Kidney tubule cell (primary cell): ENCODE measurements around the gene ZEB1.
"Not testable (repeated sequence)": the region's sequence is repeated elsewhere in the genome, so short reads cannot be mapped to it uniquely, and the experiment has no call there.

Experiments used
- DNase-seq: peaks from one replicate; pipeline ENCODE4 v3.0.0-alpha.2; 2018; ENCODE audit warnings: low spot score

The ZEB1 gene

DNA sequence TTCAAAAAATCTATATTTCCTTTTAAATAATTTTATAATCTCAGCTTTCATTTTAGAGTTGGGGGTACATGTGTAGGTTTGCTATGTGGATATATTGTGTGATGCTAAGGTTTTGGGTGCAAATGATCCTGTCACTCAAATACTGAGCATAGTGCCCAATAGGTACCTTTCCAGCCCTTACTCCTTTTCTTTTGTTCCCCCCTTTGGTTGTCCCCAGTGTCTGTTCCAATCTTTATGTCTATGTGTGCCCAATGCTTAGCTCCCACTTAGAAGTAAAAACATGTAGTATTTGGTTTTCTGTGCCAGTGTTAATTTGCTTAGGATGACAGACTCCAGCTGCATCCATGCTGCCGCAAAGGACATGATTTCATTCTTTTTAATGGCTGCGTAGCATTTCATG is 103.6 kb downstream of the ZEB1 start:
- no peak for DNase-seq

DNA sequence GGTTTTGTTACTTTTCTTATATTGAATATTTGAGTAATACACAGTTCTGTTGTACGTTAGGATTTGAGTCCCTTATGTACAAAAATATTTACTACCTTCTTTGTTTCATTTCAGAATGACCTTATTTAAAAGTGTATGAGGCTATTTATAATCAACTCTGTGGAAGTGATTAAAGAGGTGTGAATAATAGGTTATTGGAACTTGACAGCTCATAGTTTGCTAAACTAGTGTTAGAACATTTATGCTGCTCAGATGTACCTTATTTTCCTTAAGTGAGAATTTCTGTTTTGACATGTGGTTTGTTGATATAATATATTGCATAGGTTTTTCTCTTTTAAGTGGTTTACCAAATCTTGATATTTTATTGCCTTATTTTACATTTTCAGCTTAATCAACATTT is 105.5 kb downstream of the ZEB1 start:
- no peak for DNase-seq

DNA sequence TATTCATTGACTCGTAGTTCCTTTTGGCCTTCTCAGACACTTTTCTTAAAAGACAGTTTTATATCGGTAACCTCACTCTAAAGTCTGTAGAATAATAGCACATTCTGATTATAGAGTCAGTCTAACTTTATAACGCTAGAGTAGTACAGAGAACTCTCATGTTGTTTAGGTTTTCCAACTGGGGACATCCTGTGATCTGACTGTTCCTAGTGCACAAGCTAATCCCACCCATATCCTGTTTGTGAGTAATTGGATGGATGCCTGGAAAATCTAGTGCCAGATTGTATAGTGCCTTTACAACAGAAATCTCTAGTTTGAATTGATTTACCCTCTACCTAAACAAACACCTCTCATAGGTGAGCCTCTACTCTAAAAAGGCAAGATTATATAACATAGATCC is 107.4 kb downstream of the ZEB1 start:
- DNase-seq: peak; percentile 51

DNA sequence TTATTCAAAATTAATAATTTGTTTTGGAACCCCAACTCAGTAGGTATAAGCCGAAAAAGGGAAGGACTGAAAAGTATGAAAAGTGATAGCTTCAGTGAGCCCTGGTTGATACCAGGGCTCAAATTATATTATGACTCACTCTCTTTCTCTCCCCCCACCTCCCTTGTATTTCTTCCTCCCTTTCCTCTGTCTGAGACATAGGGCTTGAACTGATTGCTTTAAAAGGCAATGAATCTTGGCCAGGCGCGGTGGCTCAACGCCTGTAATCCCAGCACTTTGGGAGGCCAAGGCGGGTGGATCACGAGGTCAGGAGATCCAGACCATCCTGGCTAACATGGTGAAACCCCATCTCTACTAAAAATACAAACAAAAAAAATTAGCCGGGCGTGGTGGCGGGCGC is 108.3 kb downstream of the ZEB1 start:
- DNase-seq: peak; percentile 17

DNA sequence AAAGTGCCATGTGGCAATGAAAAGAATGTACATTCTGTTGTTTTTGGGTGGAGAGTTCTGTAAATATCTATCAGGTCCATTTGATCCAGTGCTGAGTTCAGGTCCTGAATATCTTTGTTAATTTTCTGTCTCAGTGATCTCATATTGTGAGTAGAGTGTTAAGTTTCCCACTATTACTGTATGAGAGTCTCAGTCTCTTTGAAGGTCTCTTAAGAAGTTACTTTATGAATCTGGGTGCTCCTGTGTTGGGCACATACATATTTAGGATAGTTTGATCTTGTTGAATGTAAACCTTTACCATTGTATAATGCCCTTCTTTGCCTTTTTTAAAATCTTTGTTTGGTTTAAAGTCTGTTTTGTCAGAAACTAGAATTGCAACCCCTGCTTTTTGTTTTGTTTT is 109.5 kb downstream of the ZEB1 start:
- not testable (repeated sequence) for DNase-seq

DNA sequence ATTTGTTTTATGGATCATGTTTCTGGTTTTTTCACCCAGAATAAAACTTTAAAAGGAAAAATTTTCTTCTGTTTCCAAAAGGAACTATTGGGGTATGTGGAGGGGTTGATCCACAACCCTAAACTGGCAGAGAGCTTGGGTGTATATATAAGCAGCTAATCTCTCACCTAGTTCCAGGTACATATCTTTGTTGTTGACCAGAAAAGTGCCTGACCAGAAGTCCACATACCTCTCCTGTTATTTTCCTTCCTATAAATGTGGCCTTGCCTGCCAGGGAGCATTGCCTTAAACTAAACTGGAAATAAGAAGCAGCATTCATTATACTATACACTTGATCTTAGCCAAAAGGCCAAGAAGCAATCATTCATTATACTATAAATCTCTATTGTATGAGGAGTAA is 112.0 kb downstream of the ZEB1 start:
- DNase-seq: no peak

DNA sequence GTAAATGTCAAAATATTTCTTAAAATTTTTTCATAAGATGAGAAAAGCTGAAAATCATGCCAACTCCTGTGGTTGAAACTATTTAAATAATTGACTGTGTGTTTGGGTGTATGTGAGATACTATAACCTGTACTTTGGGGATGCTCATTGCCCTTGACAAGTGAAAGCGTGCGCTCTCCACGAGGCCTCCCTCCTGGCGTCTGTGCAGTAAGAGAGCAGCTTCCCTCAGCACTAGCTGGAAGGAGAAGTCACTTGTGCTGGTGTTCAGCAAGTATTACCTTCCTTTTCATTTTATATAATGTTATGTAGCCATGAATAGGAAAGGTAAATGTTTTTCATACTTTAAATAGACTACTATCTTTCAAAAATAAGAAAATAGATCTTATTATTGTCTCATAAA is 118.9 kb downstream of the ZEB1 start:
- DNase-seq: no peak

DNA sequence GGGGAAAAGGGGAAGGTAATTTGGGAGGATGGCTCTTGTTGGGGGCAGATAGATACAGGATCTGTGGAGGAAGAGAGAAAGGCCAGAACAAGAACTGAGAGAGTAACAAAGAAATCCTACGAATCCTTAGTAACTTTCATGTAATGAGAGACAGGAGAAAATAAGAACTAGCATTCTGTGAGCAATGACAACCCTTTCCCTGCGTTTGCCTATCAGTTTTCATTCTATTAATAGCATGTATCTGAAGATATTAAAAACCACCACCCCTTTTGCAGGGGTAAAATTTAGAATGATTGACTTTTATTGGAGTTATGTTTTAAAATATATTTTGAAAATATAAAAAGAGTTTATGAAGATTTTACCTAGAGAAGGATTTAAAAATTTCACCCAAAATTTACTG is 132.8 kb downstream of the ZEB1 start:
- DNase-seq: no peak

DNA sequence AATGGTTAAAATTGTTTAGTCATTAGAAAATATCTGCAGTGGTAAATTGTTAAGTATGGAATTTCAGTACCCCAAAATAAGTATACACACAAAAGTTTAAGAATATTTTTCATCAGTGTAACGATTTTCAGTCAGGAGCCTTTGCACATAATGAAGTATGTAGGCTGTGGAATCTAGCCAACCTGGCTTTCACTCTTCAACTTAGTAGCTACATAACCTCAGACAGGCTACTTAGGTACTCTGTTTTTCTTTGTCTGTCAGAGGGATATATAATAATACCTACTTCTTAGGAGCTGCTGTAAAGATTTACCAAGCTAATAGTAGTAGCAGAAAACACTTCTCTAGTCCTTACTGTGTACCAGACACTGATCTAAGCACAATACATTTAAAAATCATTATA is 137.5 kb downstream of the ZEB1 start:
- no peak for DNase-seq

DNA sequence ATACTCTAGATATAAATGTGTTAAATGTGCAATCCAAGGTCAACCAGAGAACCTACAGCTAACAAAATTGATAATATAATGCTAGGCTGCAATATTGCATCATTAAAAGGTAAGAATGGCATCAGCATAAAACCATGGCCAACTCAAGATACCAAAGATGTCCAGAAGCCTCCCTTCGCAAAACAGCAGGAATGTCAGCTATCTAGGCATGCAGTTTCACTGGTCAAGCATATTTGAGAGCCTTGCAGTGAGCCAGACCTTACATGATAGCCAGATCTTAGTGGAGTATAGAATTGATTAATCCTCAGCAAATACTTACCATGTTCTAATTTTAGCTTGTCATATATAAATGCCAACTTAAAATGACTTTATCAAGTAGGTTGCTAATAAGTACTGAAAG is 138.8 kb downstream of the ZEB1 start:
- DNase-seq: peak; percentile 2

DNA sequence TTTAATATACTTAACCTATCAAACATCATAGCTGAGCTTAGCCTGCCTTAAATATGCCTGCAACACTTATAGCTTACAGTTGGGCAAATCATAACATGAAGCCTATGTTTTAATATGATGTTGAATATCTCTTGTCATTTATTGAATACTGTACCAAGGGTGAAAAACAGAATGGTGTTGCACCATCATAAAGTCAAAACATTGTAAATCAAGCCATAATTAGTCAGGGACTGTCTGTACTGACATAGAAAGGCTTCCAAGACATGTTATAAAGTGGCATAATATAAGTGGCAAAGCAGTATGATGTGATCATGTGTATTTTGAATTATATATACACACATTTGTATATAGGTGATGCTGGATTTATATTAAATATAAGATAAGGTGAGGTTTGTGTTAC is 140.0 kb downstream of the ZEB1 start:
- no peak for DNase-seq

DNA sequence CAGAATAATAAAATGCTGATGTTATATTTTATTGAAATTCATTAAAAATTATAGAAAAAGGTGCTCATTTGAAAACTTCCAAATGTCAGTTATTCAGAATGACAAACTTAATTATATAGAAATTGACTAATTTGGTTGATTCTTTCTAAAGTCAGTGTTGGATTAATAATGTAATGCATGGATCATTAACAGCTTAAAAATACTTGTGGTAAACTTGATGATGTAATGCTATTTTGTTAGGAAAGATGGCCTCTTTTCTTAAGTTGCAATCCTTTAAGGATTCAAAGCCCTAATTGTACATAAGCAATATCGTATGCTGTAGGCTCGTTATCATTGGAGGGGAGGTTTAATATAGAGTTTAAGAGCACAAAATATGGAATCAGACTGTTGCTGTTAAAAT is 141.2 kb downstream of the ZEB1 start:
- no peak for DNase-seq

DNA sequence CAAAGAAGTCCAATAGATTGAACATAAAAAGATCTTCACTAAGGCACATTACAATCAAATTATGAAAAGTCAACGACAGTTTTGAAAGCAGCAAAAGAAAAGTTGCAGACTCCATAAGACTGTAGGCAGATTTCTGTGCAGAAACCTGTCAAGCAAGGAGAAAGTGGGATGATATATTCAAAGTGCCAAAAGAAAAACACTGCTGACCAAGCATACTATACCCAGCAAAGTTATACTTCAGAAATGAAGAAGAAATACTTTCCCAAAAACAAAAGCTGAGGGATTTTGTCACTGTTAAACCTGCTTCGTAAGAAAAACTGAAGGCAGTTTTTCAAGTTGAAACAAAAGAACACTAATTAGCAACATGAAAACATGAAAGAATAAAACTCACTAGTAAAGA is 145.5 kb downstream of the ZEB1 start:
- no peak for DNase-seq

DNA sequence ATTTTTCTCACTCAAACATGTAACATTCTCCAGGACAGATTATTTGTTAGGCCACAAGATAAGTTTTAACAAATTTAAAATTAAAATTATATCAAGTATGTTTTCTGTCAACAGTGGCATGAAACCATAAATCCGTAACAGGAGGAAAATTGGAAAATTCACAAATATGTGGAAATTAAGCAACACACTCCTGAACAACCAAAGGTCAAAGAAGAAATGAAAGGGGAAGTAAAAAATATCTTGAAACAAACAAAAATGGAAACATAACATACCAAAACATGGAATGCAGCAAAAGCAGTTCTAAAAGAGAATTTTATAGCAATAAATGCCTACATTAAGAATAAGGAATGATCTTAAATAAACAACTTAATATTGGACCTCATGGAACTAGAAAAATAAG is 147.3 kb downstream of the ZEB1 start:
- DNase-seq: no peak

DNA sequence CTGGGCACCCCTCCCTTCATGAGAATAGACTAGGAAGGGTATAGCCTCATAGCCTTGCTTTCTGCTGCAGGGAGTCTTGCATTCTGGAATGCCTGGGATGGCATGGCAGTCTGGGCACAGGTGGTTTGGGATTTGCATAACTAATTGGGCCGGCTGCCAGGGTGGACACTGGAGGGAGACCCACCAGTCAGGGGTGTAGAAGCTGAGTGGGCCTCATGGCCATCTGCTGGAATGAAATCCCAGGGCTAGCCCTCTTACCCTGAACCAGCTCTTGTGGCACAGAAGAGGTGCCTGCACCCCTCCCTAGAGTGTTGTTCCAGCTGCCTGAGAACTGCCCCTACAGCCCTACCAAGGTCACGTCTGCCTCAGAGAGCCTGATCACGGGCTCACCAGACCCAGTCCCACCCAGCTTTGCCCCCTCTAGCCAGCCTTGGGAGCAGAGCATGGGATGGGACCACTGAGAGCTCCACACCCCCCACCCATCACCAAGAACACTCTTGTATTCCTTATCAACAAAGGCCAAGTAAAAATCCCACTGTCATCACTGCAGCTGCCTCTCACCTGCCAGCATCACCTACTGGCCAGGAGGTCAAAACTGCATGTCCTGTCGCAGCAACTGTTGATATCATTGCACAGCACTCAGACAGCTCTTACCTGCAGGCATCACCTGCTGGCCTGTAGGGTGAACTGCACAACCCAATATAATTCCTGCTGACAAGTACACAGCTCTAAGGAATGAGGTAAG is 148.9 kb downstream of the ZEB1 start:
- peak; percentile 65 for DNase-seq

DNA sequence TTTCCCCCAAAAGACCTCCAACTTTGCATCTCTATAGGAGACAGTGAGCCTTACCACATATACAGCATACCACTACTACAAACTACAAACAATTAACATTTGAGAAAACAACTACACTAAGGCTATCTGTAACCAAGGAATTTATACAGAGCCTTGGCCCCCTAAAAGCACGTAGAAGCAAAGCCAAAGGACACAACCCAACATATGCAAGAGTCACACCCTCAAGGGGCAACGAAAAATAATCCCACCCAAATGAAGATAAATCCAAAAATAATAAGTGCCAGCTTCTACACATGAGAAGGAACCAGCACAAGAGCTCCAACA is 149.5 kb downstream of the ZEB1 start:
- DNase-seq: no peak

DNA sequence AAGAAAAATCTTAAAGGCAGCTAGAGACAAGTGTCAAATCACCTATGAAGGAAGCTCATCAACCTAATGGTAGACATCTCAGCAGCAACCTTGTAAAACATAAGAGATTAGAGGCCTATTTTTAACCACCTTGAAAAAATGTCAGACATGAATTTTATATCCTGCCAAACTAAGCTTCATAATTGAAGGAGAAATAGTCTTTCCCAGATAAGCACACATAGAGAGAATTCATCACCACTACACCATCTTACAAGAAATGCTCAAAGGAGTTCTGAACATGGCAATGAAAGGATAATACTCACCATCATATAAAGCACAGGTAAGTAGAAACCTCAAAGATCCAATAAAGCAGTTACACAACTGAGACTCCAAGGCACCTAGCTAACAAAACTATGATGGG is 156.5 kb downstream of the ZEB1 start:
- no peak for DNase-seq

DNA sequence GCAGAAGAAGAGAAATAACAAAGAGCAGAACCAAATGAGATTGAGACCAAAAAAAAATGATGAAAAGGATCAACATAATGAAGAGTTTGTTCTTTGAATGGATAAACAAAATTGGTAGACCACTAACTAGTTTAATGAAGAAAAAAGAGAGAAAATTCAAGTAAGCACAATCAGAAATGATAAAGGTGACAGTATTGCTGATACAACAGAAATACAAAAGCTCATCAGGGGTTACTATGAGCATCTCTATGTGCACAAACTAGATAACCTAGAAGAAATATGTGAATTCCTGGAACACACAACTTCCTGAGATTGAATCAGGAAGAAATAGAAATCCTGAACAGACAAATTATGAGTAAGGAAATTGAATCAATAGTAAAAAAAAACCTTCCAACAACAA is 157.1 kb downstream of the ZEB1 start:
- DNase-seq: no peak

DNA sequence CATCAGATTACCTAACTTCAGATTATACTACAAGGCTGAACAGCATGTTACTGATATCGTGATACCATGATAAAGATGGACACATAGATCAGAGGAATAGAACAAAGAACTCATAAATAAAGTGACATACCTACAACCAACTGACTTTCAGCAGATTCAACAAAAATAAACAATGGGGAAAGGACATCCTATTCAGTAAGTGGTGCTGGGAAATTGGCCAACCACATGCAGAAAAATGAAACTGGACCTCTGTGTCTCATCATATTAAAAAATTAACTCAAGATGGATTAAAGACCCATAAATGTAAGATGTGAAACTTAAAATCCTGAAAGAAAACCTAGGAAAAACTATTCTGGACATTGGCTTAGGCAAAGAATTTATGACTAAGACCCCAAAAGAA is 158.6 kb downstream of the ZEB1 start:
- no peak for DNase-seq

DNA sequence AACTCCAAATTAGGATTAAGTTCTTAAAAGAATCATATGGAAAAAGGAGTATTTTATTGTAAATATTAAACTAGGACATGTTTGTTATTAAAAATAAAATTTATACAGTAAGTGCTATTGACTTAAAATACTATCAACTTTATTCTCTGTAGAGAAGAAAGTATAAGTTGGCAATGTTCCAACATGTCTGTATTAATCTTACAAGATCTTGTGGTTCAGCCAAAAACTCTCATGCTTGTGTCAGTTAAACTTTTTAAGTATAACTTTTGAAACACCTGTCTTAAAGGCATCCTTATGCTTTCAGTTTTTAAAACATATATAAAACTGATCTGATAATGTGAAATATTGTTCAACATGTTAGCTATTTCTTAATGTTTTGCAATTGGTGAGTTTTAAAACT is 160.7 kb downstream of the ZEB1 start:
- no peak for DNase-seq

DNA sequence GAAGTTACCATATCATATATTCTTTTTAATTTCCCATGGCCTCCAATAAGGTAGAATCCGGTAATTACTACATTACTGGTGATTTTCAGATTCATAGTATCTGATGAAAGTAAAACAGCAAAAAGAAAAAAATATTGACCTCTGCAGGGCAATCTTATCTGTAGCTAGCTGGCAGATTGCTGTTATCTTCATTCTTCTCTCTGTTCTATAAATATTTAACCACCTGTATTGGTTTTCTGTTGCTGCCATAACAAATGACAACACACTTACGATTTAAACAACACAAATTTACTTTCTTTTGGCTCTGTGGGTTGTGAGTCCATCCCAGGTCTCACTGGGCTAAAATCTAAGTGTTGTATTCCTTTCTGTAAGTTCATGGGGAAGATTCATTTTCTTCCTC is 164.5 kb downstream of the ZEB1 start:
- no peak for DNase-seq

DNA sequence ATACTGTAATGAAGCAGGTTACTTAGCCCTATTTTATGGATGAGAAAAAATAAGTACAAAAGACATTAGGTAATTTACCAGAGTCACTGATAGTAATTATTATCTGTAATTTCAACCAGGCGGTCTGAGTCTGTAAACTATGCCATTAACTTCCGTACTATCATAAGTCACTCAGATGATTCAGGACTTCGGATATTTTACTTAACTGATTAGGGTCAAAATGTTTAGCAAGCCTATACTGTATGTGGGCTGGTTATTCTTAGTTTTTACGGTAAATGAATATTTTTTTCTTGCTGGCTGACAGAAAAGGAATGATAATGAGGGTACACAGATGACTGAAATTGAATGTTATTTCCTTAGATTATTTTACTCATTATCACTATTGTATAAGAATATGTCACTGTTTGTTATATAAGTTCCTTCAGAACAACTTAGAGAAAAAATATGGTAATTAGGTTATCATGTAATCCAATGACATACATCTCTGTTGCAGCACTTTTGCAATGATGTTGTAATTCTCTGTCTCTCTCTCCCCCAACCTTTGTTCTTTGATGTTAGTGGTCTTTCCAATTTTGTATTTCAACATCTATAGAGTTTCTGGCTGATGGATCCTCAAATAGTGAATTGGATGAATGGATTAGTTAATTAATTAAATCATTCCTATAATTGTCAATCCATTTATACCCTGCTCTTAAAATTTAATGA is 165.6 kb downstream of the ZEB1 start:
- no peak for DNase-seq

DNA sequence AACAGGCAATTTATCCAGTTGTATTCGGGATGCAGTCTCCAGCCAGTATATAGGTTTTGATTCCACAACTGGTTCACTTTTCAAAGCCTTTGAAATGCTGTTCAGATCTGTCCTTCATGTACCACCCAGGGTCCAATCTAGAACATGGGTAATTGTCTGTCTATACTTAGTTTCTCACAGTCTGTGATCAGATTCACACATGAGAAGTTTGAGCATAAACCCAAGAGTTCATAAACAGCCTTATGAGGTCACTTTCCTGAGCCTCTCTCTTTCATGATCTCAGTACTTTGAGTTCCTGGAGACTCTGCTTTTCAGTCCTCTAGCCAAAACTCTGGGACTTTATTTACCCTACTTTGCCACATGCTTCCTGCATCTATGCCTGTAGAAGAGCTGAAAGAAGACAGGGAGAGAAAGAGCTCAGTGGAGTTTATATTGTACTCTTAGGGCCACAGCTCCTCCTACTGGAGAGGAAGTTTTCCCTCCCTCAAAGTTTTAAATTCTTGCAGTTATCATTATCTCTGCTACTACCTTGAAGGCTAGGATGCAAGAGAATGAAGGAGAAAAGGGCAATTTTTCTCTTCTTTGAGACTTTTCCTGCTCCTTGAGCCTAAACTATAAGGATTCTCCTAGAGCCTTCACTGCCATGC is 172.0 kb downstream of the ZEB1 start:
- DNase-seq: peak; percentile 60

DNA sequence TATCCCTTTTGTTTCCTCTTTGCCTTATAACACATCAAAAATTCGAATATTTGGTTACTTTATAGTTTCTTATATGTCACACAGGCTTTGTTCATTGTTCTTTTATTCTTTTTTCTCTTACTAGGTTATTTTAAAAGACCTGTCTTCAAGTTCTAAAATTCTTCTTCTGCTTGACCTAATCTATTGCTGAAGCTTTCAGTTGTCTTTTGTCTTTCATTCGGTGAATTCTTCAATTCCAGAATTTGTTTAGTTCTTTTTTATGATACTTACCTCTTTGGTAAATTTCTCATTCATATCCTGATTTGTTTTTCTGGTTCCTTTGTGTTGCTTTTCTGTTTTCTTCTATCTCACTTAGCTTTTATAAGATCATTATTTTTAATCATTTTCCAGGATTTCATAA is 188.4 kb downstream of the ZEB1 start:
- no peak for DNase-seq
